GM18519 (cell line): ENCODE results near the gene SLC39A6.
"Not testable (repeated sequence)": the region's sequence is repeated elsewhere in the genome, so short reads cannot be mapped to it uniquely, and the experiment has no call there.

Source experiments
- ATAC-seq: cut with Tn5 transposase; IDR thresholded peaks from one replicate; pipeline ENCODE4 v1.9.1; 2021; ENCODE audit warnings: mild to moderate bottlenecking, moderate library complexity; ENCODE audit not compliant: unreplicated experiment, low FRiP score

SLC39A6 gene

GRCh38 chr18:36142751-36143150, 13.6 kb upstream of the SLC39A6 start:
- ATAC-seq, result no peak

DNA sequence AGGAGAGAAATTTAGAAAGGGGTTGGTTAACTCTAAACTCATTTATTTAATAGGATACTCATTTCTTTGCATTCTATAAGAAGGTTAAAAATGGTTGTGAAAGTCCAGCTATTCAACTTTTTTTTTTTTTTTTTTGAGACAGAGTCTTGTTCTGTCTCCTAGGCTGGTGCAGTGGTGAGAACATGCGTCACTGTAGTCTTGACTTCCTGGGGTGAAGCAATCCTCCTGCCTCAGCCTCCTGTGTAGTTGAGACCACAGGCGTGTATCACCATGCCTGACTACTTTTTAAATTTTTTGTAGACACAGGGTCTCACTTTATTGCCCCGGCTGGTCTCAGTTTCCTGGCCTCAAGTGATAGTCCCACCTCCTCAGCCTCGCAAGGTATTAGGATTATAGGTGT, 12.4 kb upstream of the SLC39A6 start:
- ATAC-seq, result no peak

GRCh38 chr18:36139245-36139644, 10.1 kb upstream of the SLC39A6 start:
- no peak for ATAC-seq

GRCh38 chr18:36135264-36135663, 6.1 kb upstream of the SLC39A6 start:
- no peak for ATAC-seq

- ATAC-seq, result no peak
Observed at GRCh38 chr18:36132756-36133155, 3.6 kb upstream of the SLC39A6 start.

DNA sequence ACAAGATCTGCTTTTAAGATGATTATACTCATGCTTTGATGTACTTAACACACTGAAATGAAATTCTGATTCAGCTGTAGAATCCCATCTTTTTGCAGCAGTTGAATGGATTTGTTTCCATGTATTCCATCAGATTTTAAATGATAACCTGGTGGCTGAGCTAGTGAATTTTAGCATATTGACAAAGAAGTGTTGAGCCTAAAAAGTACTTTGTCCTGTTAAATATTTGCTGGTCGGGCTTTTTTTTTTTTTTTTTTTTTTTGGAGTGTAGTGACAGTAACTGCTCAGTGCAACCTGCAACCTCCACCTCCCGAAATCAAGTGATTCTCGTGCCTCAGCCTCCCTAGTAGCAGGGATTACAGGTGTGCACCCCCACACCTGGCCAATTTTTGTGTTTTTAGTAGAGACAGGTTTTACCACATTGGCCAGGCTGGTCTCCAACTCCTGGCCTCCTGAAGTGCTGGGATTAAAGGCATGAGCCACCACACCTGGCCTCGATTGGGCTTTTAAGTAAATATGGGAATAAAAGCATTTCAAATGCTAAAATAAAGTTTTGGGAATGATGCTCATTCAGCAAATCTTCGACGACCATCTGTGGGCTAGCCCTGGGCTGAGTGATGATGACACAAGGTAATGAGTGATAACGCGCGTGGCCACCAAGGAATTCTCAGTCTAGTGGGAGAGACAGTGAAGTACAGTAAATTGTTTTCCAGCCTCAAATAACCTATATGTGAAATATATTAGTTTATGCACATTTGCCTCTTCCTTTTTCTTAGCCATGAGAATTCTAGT, 2.7 kb upstream of the SLC39A6 start:
- ATAC-seq, result no peak

DNA sequence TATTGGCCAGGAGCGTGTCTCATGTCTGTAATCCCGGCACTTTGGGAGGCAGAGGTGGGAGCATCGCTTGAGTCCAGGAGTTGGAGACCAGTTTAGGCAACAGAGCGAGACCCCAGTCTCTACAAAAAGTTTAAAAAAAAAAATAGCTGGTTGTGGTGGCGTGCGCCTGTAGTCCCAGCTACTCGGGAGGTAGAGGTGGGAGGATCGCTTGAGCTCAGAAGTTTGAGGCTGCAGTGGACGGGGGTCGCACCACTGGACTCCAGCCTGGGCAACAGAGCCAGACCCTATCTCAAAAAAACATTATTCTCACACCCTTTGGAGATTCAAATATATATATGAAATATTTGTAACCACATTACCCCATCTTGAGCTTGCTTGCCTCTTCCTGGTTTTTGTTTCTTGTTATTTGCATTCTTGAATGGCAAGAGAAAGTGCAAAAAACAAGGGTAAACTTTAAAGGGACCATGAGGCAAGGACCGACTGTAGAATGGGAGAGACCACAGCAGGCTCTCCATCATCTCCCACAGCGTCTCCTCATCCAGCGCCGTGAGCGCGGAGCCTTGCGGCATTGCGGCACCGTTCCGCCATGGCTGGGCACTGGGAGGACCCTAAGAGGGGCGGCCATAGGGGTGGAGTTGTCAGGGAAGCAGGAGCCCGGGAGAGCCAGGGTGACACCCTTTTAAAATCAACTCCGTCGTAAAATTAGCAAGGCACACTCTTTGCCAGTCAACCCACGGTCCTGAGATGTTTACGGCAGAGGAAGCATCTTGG, 1.9 kb upstream of the SLC39A6 start:
- ATAC-seq, result no peak

DNA sequence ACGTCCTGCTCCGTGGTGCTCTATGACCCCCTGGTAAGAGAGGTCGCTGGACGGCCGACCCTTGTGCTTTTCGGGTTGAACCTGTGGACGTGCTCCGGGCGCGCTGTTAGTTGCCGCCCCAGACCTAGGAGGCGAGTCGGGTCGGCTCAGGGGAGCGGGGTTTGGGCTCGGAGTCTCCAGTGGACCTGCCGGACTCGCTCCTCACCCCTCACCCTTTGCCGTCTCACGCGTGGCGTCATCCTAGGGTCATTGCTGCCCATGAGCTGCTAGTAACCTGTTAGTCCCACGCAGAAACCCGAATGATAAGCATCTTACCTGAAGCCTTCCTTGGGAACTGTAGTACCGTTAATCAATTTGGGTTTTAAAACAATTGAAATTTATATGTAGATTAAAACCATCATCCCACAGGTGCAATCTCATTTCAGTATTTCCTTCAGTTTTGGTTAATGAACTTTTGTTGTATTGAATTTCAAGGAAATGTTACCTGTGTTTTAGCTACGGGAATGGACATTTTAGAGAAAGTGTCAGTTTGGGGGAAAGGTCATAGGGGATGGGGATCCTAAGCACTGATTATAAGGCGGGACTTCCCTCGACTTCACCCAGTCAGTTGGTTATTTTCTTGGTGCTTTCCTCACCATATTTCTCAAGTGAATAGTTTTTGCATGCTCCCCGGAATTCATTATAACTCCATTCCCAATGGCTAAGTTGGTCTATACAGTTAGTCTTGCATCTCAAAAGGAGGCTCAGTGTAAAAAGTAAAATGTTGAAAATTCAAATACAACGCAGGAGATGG, 1.1 kb upstream of the SLC39A6 start:
- no peak for ATAC-seq

GRCh38 chr18:36128907-36129299, 237 bp downstream of the SLC39A6 start:
- ATAC-seq, result no peak

DNA sequence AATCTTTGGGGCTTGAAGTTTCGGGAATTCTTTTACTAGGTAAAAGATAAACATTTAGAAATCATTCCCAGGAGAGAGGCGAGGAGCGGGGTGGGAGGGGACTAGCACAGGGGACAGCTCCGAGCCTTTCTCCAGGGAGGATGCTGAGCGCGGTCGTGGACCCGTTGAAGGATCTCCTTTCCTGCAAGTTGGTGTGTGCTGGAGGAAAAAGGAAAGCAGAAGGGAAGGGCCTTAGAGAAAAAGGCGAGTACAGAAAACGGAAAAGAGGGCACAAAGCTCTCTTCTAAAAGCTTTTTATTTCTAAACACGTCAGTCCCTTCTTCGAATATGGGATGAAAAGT, 640 bp downstream of the SLC39A6 start:
- no peak for ATAC-seq

GRCh38 chr18:36127836-36128529, 1.2 kb downstream of the SLC39A6 start:
- no peak for ATAC-seq

DNA sequence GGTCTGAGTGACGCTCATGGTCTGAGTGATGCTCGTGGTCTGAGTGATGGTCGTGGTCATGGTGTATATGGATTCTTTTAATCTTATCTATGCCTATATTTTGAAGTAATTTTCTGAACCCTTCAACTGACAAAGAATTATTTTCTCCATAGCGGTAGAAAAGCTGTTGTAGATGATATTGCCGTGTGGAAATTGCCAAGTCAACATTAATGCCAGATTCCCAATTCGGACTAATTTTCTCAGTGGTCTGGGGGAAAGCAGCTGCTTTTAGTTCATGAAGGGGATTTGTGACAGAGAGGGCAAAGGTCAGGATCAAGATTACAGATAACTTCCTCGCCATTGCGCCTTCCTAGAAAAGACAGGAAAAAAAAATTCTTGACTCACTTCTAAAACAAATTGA, 2.5 kb downstream of the SLC39A6 start:
- ATAC-seq, result no peak

- ATAC-seq, result no peak
Observed at GRCh38 chr18:36124841-36125240, 4.3 kb downstream of the SLC39A6 start.

GRCh38 chr18:36120297-36120696, 8.8 kb downstream of the SLC39A6 start:
- ATAC-seq, result no peak

DNA sequence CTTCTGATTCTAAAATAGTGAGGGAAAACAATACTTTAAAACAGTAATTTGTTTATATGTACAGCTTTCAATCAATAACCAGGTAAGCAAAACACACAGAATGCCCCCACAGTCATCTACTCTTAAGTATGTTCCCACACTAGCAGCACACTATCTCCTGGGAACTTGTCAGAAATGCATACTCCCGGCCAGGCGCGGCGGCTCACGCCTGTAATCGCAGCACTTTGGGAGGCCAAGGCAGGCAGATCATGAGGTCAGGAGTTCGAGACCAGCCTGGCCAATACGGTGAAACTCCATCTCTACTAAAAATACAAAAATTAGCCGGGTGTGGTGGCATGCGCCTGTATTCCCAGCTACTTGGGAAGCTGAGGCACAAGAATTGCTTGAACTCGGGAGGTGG, 12.4 kb downstream of the SLC39A6 start:
- ATAC-seq, result not testable (repeated sequence)

- ATAC-seq, result no peak
Observed at GRCh38 chr18:36114738-36115137, 14.4 kb downstream of the SLC39A6 start.

DNA sequence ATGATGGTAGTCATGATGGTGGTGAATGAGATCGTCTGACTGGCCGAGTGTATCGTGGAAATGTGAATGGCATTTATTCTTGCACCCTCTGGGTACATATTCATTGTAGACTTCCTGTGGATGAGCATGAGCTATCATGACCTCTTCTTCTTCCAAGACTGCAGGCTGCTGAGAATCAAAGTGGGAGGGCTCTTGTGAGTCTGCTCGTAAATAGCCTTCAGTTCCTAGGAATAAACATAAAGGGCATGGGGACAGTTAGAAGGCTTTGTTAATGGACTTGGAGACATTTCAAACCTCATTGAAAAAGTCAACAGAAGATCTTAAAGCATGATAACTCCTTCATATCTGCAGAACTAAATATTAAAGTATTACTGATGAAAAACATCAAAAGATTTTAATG, 14.9 kb downstream of the SLC39A6 start:
- no peak for ATAC-seq

- ATAC-seq, result no peak
Observed at GRCh38 chr18:36112302-36112701, 16.8 kb downstream of the SLC39A6 start.

DNA sequence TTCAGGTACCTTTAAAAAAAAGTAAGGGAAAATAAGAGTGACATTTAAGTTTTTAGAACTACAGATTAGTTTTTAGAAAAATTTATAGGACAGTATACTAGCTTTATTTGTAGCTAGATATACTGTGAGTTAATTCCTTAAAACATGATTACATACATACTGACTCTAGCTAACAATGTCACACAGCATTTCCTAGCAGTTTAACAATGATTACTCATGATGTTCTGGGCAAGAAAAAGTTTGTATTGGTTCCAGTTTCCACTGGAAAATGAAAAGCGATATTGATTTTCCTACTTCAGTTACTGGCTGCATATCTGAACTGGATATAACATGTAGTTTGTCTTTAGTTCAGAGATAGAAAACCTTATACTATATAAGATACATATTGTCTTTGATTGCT, 19.4 kb downstream of the SLC39A6 start:
- no peak for ATAC-seq

- no peak for ATAC-seq
Observed at GRCh38 chr18:36108601-36109000, 20.5 kb downstream of the SLC39A6 start.

DNA sequence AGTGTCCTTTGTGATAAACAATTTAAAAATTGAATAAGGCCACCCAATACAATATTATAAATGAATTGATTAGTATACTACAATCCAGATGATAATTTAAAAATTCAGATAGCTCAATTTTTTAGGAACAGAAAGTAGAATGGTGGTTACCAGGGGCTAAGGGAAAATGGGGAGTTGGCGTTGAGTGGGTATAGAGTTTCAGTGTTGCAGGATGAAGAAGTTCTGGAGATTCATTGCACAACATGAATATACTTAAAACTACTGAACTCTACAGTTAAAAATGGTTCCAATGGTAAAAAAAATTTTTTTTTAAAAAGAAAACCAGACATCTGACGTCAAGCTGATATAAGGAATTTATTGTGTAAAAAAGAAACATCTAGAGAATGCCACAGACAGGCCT, 20.9 kb downstream of the SLC39A6 start:
- ATAC-seq, result no peak
